ENCODE data around the gene RNF169. TPM values are rescaled to one million over a fixed set of nuclear protein-coding genes. Genes with fewer than 3 reads are reported as not detected.

The RNF169 gene
- polyA plus RNA-seq, 2 of the 4 experiments (the other 2 are of a cell fraction), result 6.3 to 11.1 TPM

- no peak for TF ChIP-seq HMGXB4 (CRISPR knock-in tag; IDR thresholded peaks at IDR 0.05; ENCODE audit: borderline replicate concordance)
Observed at GRCh38 chr11:74863410-74863809, 114.8 kb downstream of the RNF169 start (continued).

- DNase-seq (ENCODE audit: low read depth in 1 of 2, low spot score in 1 of 2), result no peak
- TF ChIP-seq RCOR1 (IDR thresholded peaks at IDR 0.05; ENCODE audit: low read depth, low read length), result no peak
- POLR2A ChIA-PET, result no interaction called here
- peaks cover 45% of the 10 kb centered on the region for H3K9me3 ChIP-seq
- no peak for FAIRE-seq
- H3K4me2 ChIP-seq, result no peak overlapping the region
- CTCF ChIA-PET, result interaction anchor here (0.8 kb wide), 1 partner anchor 117 kb away, joined by 5 read pairs; no protein-coding TSS in a partner anchor
- ATAC-seq, result no peak
- no peak overlapping the region for H3K4me3 ChIP-seq
- no peaks in the 10 kb centered on the region for H3K4me1 ChIP-seq
- H3K27ac ChIP-seq, result no peak overlapping the region
Observed at GRCh38 chr11:74866557-74866956, 117.9 kb downstream of the RNF169 start.

GRCh38 chr11:74870485-74870884 lies 121.8 kb downstream of the RNF169 start:
- ChIA-PET POLR2A (no interaction called here), CTCF (interaction anchor here (1.2 to 2.0 kb wide), 6 partner anchors 9 to 420 kb away, joined by 3 to 9 read pairs (median 4); no protein-coding TSS in a partner anchor)
- Histone ChIP-seq H3K27ac (no peak overlapping the region), H3K4me1 (no peaks in the 10 kb centered on the region), H3K4me3 (no peak overlapping the region), H3K4me2 (no peak overlapping the region), H3K9me3 (peaks cover 31% of the 10 kb centered on the region)
- FAIRE-seq (no peak), DNase-seq (ENCODE audit: low read depth in 1 of 2, low spot score in 1 of 2) (peak; percentile 46 to 74), ATAC-seq (peak; percentile 88 to 93)
- 67% methylated on average over 1 of the region's 1 CpG for WGBS (ENCODE audit: missing lambda C conversion rate)
- TF ChIP-seq CTCF (IDR thresholded peaks at IDR 0.05) (peak; percentile 51), MAZ (IDR thresholded peaks at IDR 0.05; ENCODE audit: borderline replicate concordance, low read depth, low read length) (no peak), RAD21 (conservative IDR thresholded peaks at IDR 0.05 in 1 of 2, IDR thresholded peaks at IDR 0.05 in 1 of 2) (peak; percentile 57 to 71), PHF8 (IDR thresholded peaks at IDR 0.05; ENCODE audit: borderline replicate concordance, low read depth) (no peak), MYC (IDR thresholded peaks at IDR 0.05; ENCODE audit: borderline replicate concordance, low read length) (no peak), SMC3 (IDR thresholded peaks at IDR 0.05) (0 out of 3 replicates have a peak, but pooled peaks have one; percentile 6), USF2 (IDR thresholded peaks at IDR 0.05) (no peak), TFCP2L1 (CRISPR knock-in tag; IDR thresholded peaks at IDR 0.05) (no peak)

- 90% methylated on average over 2 of the region's 2 CpGs for WGBS (ENCODE audit: missing lambda C conversion rate)
- no peaks in the 10 kb centered on the region for H3K4me1 ChIP-seq
- H3K4me3 ChIP-seq, result no peak overlapping the region
- DNase-seq (ENCODE audit: low read depth in 1 of 2, low spot score in 1 of 2) (no peak), ATAC-seq (no peak), FAIRE-seq (no peak)
- POLR2A ChIA-PET, result no interaction called here
- TF ChIP-seq CTCF (IDR thresholded peaks at IDR 0.05), result no peak
- H3K4me2 ChIP-seq, result no peak overlapping the region
- no peak overlapping the region for H3K27ac ChIP-seq
- H3K9me3 ChIP-seq, result peaks cover 26% of the 10 kb centered on the region
- CTCF ChIA-PET, result interaction anchor here (0.5 to 2.0 kb wide), 9 partner anchors 10 to 421 kb away, joined by 3 to 9 read pairs (median 3); no protein-coding TSS in a partner anchor
Observed at GRCh38 chr11:74871037-74871436, 122.4 kb downstream of the RNF169 start.
